ENCODE data around the gene MXRA7.

DNA sequence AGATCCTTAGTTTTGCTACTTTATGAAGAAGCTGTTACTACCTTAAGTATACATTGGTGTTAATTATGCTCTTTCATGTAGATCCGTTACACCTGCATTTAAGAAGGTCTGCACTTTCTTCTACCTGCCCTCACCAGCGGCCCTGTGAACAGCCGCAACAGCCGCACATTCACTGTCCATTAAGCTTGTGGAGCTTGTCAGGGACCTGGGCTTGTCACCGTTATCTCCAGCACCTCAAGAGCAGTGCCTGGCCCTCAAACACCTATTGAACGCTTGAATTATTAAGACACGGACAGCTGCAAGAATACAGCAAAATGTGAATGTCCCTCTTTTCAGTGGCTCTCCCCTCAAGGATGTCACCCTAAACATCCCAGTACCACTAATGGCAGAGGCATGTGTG is 3.0 kb upstream of the MXRA7 start:
- TF ChIP-seq, protein P1, sequence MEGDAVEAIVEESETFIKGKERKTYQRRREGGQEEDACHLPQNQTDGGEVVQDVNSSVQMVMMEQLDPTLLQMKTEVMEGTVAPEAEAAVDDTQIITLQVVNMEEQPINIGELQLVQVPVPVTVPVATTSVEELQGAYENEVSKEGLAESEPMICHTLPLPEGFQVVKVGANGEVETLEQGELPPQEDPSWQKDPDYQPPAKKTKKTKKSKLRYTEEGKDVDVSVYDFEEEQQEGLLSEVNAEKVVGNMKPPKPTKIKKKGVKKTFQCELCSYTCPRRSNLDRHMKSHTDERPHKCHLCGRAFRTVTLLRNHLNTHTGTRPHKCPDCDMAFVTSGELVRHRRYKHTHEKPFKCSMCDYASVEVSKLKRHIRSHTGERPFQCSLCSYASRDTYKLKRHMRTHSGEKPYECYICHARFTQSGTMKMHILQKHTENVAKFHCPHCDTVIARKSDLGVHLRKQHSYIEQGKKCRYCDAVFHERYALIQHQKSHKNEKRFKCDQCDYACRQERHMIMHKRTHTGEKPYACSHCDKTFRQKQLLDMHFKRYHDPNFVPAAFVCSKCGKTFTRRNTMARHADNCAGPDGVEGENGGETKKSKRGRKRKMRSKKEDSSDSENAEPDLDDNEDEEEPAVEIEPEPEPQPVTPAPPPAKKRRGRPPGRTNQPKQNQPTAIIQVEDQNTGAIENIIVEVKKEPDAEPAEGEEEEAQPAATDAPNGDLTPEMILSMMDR (conservative IDR thresholded peaks at IDR 0.05), result no peak
- no peak for TF ChIP-seq ZFX (IDR thresholded peaks at IDR 0.05)
